B cell (primary cell): ENCODE results near the gene KAZN.

Experiments used
- CTCF ChIP-seq: fragments of 200-600 bp; IDR thresholded peaks from one replicate; pipeline ENCODE4 v1.8.0; 2022; ENCODE audit warnings: antibody characterized with exemption, mild to moderate bottlenecking
- EZH2 ChIP-seq: IDR thresholded peaks from 2 replicates; pipeline ENCODE4 v1.6.1; 2012; ENCODE audit warnings: borderline replicate concordance, low read depth, mild to moderate bottlenecking, moderate library complexity, low read length; ENCODE audit not compliant: insufficient read depth, poor library complexity, severe bottlenecking

- TF ChIP-seq CTCF (no peak), EZH2 (no peak)
Observed at GRCh38 chr1:14715802-14716201, 117.3 kb downstream of the KAZN start.
